Mesodermal cell (in vitro differentiated cells): ENCODE data around the gene AGRP.
A peak's percentile ranks its signal among the peaks of the same experiment; 100 is the strongest.
"Not testable (repeated sequence)": the region's sequence is repeated elsewhere in the genome, so short reads cannot be mapped to it uniquely, and the experiment has no call there.

ENCODE experiments used
- H3K27ac ChIP-seq: 2 replicates; pipeline ENCODE4 v1.7.0; 2013; ENCODE audit warnings: mild to moderate bottlenecking, low read depth, low read length, moderate library complexity; ENCODE audit not compliant: severe bottlenecking
- H3K36me3 ChIP-seq: 2 replicates; pipeline ENCODE4 v1.7.1; 2013; ENCODE audit warnings: mild to moderate bottlenecking, low read length, moderate library complexity; ENCODE audit not compliant: control insufficient read depth, insufficient read depth
- H3K4me1 ChIP-seq: one replicate; pipeline ENCODE4 v1.7.1; 2013; ENCODE audit warnings: mild to moderate bottlenecking, low read length; ENCODE audit not compliant: insufficient read depth, control insufficient read depth, poor library complexity, severe bottlenecking
- H3K4me3 ChIP-seq: 2 replicates; pipeline ENCODE4 v1.7.0; 2013; ENCODE audit warnings: low read length, control low read depth, mild to moderate bottlenecking; ENCODE audit not compliant: insufficient read depth, poor library complexity, severe bottlenecking; ENCODE audit errors: extremely low read depth
- H3K9me3 ChIP-seq: 2 replicates; pipeline ENCODE4 v1.7.1; 2013; ENCODE audit warnings: mild to moderate bottlenecking, low read length, moderate library complexity; ENCODE audit not compliant: control insufficient read depth
- WGBS, 2 experiments: methylation state at CpG; one replicate each; pipeline ENCODE4 v1.1.5; 2013; ENCODE audit warnings: missing lambda C conversion rate in 2 of 2; ENCODE audit not compliant: insufficient coverage in 2 of 2; 5-methylcytosine and 5-hydroxymethylcytosine counted together

The AGRP gene

DNA sequence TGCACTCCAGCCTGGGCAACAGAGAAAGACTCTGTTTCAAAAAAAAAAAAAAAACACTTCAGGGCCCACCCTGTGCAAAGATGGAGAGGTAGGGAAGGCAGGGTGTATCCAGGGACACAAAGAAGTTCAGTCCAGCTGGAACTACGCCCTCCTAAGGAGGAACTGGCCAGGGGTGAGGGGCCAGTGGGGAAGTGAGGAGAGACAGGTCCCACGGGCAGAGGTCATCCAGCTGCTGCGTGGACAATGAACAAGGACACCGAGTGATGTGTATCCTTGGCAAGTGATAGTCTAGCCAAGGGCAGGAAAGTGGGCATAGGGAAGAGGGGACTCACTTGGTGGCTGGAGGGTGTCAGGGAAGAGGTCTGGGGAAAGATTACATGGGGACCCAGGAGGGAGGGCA, 35.9 kb upstream of the AGRP start:
- no peaks in the 10 kb centered on the region for H3K36me3 ChIP-seq
- no peak overlapping the region for H3K4me3 ChIP-seq
- H3K9me3 ChIP-seq: no peaks in the 10 kb centered on the region
- 79 to 89% methylated on average over 4 of the region's 4 CpGs for WGBS, 2 experiments
- no peak overlapping the region for H3K27ac ChIP-seq
- H3K4me1 ChIP-seq: peaks cover 9% of the 10 kb centered on the region

DNA sequence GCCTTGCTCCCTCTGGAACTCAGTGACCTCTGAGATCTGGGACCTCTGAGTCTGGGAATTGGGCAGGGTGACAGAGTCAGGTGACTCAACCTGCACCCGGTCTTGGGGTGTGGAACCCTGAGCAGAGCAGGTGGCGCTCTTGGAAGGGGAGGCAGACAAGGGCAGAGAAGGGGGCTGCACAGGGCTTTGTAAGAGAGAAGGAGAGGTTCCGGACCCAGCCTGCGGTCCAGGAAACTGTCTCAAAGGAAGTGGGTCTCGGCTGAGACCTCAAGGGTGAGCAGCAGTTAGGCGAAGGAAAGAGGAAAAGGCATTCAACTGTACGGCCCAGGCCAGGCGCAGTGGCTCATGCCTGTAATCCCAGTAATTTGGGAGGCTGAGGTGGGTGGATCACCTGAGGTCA, 35.3 kb upstream of the AGRP start:
- peaks cover 9% of the 10 kb centered on the region for H3K4me1 ChIP-seq
- H3K4me3 ChIP-seq: no peak overlapping the region
- H3K36me3 ChIP-seq: no peaks in the 10 kb centered on the region
- H3K9me3 ChIP-seq: no peaks in the 10 kb centered on the region
- WGBS, 2 experiments: 93% methylated on average over 8 of the region's 8 CpGs
- H3K27ac ChIP-seq: no peak overlapping the region

DNA sequence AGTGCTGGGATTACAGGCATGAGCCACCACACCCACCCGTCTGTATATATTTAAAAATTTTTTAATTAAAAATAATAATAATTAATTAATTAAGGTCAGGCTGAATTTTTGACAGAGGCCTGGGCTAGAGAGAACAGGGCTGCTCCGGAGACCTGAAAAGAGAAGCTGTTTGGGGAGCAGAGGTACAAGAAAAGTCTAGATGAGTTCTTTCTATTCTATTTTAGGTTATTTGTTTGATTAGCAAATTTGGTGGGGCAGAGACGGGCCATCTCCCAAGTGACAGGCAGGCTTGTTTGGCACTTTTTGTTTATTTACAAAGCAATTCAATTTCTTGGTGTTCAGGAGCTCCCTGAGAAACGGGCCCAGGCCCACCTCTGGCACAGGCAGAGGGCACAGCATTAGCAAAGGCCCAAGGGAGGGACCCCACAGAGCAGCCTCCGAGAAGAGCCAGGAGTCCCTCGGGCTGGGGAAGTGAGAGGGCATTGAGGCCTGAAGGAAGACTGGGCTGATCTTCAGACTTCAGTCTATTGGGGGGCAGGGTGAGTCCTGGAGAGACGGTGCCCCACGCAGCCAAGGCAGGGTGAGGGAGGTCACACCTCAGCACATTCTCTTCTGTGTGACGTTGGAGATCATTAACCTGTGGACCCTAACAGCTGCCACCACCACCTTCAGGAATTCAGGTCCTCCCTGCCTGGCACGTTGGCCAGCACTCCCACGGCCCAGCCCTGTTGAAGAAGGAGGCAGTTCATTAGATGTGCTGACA, 34.5 kb upstream of the AGRP start:
- Histone ChIP-seq H3K9me3 (no peaks in the 10 kb centered on the region), H3K4me1 (peaks cover 9% of the 10 kb centered on the region), H3K27ac (no peak overlapping the region), H3K4me3 (no peak overlapping the region), H3K36me3 (no peaks in the 10 kb centered on the region)
- whole genome bisulfite sequencing, 2 experiments: 83 to 86% methylated on average over 6 to 7 of the region's 11 CpGs

DNA sequence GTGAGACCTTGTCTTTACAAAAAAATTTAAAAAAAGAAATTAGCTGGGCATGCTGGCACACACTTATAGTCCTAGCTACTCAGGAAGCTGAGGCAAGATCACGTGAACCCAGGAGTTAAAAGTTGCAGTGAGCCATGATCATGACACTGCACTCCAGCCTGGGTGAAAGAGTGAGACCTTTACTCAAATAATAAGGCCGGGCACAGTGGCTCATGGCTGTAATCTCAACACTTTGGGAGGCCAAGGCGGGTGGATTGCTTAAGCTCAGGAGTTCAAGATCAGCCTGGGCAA, 33.8 kb upstream of the AGRP start:
- Histone ChIP-seq H3K36me3 (no peaks in the 10 kb centered on the region), H3K4me3 (no peak overlapping the region), H3K9me3 (no peaks in the 10 kb centered on the region), H3K27ac (no peak overlapping the region), H3K4me1 (peaks cover 9% of the 10 kb centered on the region)
- whole genome bisulfite sequencing, 2 experiments: 88 to 90% methylated on average over 3 of the region's 3 CpGs

DNA sequence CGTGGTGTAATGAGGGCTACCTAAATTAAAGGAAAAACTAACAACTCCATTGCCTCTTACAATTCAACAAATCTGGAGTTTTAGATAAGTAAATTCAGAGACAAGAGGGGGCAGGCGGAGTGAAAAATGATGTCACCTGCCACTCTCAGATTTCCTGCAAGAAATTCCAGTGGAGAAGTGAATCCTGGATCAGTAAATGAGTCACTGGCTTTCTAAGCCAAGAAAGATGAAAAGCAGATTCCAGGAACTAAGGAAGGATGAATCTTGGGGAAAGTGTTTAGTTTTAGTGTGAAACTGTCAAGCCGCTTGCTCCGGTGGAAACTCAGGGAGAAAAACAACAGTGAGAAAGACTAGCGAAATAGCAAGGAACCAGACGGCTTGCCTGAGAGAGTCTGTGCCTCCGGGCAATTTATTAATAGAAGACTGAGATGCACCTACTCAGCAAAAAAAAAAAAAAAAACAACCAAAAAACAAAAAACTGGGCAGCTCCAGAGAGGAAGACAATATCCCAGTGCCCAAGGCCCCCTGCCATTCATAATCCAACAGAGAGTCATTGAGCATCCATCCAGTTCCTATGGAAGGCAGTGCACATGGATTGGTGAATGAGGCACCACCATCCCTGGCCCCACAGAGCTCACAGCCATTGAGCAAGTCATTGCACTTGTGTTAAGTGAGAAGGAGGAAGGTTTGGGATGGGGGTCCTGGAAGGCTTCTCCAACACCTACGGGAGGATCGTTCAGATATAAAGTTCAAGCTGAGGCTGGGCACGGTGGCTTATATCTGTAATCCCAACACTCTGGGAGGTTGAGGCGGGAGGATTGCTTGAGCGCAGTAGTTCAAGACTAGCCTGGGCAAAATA, 33.2 kb upstream of the AGRP start:
- Histone ChIP-seq H3K27ac (peak overlapping the region; percentile 38), H3K4me3 (no peak overlapping the region), H3K4me1 (peaks cover 9% of the 10 kb centered on the region), H3K9me3 (no peaks in the 10 kb centered on the region), H3K36me3 (no peaks in the 10 kb centered on the region)
- WGBS, 2 experiments: 89 to 96% methylated on average over 8 to 10 of the region's 12 CpGs

DNA sequence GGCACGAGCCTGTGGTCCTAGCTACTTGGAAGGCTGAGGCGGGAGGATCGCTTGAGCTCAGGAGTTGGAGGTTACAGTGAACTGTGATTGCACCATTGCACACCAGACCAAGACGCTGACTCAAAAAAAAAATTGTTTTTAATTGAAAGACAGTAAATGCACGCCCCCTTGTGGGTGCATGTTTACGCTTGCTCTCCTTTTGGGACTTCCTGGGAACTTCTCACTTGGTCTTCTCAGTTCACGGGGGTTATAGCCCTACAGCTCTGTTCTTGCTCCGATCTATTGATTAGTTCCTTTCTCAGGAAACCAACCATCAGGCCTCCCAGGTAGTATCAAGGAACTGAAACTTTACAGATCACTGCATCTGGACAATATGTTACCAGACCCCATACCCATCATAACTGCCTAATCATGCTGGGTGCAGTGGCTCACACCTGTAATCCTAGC, 31.1 kb upstream of the AGRP start:
- Histone ChIP-seq H3K4me1 (peaks cover 9% of the 10 kb centered on the region), H3K4me3 (no peak overlapping the region), H3K36me3 (no peaks in the 10 kb centered on the region), H3K9me3 (no peaks in the 10 kb centered on the region), H3K27ac (no peak overlapping the region)
- WGBS, 2 experiments: 18% methylated on average over 7 to 8 of the region's 8 CpGs

DNA sequence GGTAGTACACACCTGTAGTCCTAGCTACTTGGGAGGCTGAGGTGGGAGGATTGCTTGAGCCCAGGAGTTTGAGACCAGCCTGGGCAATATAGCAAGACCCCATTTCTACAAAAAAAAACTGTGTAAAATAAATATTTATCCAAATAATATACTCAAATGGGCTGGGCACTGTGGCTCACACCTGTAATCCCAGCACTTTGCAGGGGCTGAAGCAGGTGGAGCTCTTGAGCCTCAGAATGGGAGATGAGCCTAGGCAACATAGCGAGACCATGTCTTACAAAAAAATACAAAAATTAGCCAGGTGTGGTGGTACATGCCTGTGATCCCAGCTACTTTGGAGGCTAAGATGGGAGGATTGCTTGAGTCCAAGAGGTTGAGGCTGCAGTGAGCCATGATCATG, 30.5 kb upstream of the AGRP start:
- H3K36me3 ChIP-seq, H3K27ac ChIP-seq, H3K9me3 ChIP-seq, H3K4me1 ChIP-seq, H3K4me3 ChIP-seq: not testable (repeated sequence)
- WGBS, 2 experiments: 80% methylated on average over 1 of the region's 1 CpG; no CpG with 5 or more reads in 1 of the 2 experiments

DNA sequence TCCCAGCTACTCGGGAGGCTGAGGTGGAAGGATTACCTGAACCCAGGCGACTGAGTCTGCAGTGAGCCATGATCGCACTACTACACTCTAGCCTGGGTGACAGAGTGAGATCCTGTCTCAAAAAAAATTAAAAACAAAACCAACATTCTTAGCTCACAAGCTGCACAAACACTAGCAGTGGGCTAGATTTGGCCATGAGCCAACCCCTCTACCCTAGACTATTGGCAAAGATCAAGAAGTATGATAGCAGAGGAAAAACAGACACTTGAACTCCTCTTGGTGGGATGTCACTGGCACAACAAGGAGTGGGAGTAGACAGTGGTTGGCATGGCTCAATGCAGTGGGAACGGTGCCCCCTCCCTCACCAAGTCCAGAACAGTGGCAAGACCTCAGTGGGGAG, 25.7 kb upstream of the AGRP start:
- no peaks in the 10 kb centered on the region for H3K36me3 ChIP-seq
- H3K4me1 ChIP-seq: no peaks in the 10 kb centered on the region
- WGBS, 2 experiments: 83 to 87% methylated on average over 1 to 3 of the region's 4 CpGs
- H3K9me3 ChIP-seq: no peaks in the 10 kb centered on the region
- no peak overlapping the region for H3K27ac ChIP-seq
- H3K4me3 ChIP-seq: no peak overlapping the region

DNA sequence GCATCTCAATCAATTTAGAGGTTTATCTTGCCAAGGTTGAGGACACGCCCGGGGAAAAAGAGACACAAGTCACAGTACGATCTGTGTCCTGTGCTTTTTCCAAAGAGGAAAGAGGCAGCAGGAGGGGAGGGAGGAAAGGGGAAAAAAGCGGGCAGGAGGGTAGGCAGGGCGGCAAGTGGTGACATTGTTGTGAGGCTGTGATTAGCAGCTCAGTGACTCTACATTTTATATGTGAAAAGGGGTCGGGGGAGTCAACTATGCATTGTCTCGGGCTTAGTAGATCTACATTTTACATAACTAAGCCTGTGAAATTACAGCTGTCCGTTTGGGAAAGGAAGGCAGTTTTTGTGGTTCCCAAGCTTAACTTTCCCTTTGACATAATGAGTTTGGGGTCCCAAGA, 23.1 kb upstream of the AGRP start:
- Histone ChIP-seq H3K4me3 (no peak overlapping the region), H3K36me3 (no peaks in the 10 kb centered on the region), H3K4me1 (no peaks in the 10 kb centered on the region), H3K27ac (no peak overlapping the region), H3K9me3 (no peaks in the 10 kb centered on the region)
- 45 to 73% methylated on average over 4 of the region's 8 CpGs for WGBS, 2 experiments

DNA sequence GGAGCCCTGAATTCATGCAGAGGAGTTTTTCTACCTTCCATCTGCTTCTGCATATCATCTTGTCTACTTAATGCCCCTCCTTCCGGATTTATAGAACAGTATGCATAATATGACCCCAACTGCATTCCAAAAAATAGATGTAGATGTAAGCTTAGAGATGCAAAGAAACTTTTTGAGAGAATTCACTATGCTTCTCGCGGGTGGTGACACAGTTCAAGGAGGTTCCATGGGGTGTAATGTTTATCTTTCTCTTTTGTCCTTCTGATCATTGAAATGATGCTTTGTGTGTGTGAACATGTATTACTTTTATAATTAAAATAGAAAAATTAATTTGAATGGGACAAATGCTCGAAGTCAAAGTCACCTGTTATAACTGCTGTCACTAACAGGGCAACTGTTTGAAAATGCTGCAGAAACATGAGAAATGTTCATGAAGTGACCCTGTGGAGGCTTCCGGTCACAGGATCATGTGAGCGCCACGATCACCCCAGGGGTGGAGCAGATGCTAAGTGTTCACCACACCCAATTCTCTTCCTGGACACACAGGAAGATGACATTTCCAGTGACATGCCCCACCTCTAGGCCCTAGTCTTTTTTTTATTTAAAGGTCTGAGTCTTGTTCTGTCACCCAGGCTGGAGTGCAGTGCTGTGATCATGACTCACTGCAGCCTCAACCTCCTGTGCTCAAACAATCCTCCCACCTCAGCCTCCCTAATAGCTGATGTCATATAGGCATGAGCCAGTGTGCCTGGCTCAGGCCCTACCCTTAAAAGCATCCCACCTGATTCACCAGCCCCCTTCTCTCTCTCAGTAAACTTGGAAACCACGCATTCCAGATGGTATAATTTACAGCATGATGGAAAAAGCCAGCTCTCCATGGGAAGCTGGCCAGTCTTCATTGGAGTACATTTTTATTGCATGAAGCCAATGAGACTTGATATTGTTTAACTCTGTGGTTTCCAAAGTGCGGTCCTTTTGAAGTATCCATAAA, 21.0 kb upstream of the AGRP start:
- Histone ChIP-seq H3K4me3 (no peak overlapping the region), H3K4me1 (no peaks in the 10 kb centered on the region), H3K9me3 (no peaks in the 10 kb centered on the region), H3K27ac (no peak overlapping the region), H3K36me3 (no peaks in the 10 kb centered on the region)
- WGBS, 2 experiments: 81 to 87% methylated on average over 5 to 6 of the region's 9 CpGs
